Measurements from ENCODE around the gene PDZRN3.

Gene PDZRN3

GRCh38 chr3:73622091-73622805 is 2.5 kb downstream of the PDZRN3 start:
- DNase-seq, result no peak

- no peak for DNase-seq
Observed at GRCh38 chr3:73621388-73621787, 3.4 kb downstream of the PDZRN3 start.

- DNase-seq, result no peak
Observed at GRCh38 chr3:73618461-73618860, 6.3 kb downstream of the PDZRN3 start.

GRCh38 chr3:73616056-73616455 is 8.7 kb downstream of the PDZRN3 start:
- DNase-seq, result no peak

- no peak for DNase-seq
Observed at GRCh38 chr3:73614419-73614818, 10.3 kb downstream of the PDZRN3 start.

GRCh38 chr3:73611176-73611575 is 13.6 kb downstream of the PDZRN3 start:
- DNase-seq, result no peak

GRCh38 chr3:73610493-73610892 is 14.2 kb downstream of the PDZRN3 start:
- no peak for DNase-seq

- DNase-seq, result no peak
Observed at GRCh38 chr3:73609655-73610054, 15.1 kb downstream of the PDZRN3 start.

- DNase-seq, result no peak
Observed at GRCh38 chr3:73609315-73609641, 15.5 kb downstream of the PDZRN3 start.

- no peak for DNase-seq
Observed at GRCh38 chr3:73608456-73609314, 16.1 kb downstream of the PDZRN3 start.

- DNase-seq, result no peak
Observed at GRCh38 chr3:73605861-73606260, 18.9 kb downstream of the PDZRN3 start.

GRCh38 chr3:73605412-73605811 is 19.3 kb downstream of the PDZRN3 start:
- no peak for DNase-seq

GRCh38 chr3:73604451-73604850 is 20.3 kb downstream of the PDZRN3 start:
- no peak for DNase-seq

- no peak for DNase-seq
Observed at GRCh38 chr3:73603762-73604171, 21.0 kb downstream of the PDZRN3 start.

- DNase-seq, result no peak
Observed at GRCh38 chr3:73602170-73602569, 22.6 kb downstream of the PDZRN3 start.

GRCh38 chr3:73601481-73601880 is 23.3 kb downstream of the PDZRN3 start:
- no peak for DNase-seq

GRCh38 chr3:73601011-73601410 is 23.7 kb downstream of the PDZRN3 start:
- no peak for DNase-seq

GRCh38 chr3:73600293-73600938 is 24.3 kb downstream of the PDZRN3 start:
- DNase-seq, result no peak

GRCh38 chr3:73599605-73600004 is 25.1 kb downstream of the PDZRN3 start:
- no peak for DNase-seq

- DNase-seq, result no peak
Observed at GRCh38 chr3:73597476-73597875, 27.3 kb downstream of the PDZRN3 start.

- DNase-seq, result no peak
Observed at GRCh38 chr3:73592154-73593144, 32.3 kb downstream of the PDZRN3 start.

- DNase-seq, result no peak
Observed at GRCh38 chr3:73591286-73591800, 33.4 kb downstream of the PDZRN3 start.
